HG03469 (cell line): ENCODE data around the gene FHOD3.
"Not testable (repeated sequence)": the region's sequence is repeated elsewhere in the genome, so short reads cannot be mapped to it uniquely, and the experiment has no call there.

Source experiments
- ATAC-seq: cut with Tn5 transposase; IDR thresholded peaks from one replicate; pipeline ENCODE4 v1.9.1; 2021; ENCODE audit warnings: mild to moderate bottlenecking, moderate library complexity, moderate number of reproducible peaks; ENCODE audit not compliant: unreplicated experiment

FHOD3 gene

DNA sequence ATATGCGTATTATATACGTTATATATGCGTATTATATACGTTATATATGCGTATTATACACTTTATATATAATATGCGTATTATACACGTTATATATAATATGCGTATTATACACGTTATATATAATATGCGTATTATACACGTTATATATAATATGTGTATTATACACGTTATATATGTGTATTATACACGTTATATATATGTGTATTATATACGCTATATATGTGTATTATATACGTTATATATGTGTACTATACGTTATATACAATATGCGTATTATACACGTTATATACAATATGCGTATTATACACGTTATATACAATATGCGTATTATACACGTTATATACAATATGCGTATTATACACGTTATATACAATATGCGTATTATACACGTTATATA is 465.5 kb downstream of the FHOD3 start:
- not testable (repeated sequence) for ATAC-seq

DNA sequence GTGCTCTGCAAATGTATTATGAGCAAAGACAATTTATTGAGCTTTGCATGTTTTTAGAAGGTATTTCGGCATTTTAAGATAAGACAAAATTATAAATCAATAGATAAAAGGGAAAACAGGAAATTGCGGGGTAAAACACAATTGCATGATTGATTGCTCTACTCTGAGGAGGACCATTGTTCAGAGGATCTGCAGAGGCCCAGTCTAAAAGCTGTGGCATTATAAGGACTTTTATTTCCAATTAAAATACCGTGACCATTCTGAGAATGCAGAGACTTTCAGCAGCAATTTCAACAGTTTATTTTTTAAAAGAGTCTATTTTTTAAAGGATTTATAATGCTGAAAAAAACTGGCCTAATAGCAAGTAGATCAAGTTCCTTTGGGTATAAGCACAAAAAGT is 469.3 kb downstream of the FHOD3 start:
- ATAC-seq: no peak

DNA sequence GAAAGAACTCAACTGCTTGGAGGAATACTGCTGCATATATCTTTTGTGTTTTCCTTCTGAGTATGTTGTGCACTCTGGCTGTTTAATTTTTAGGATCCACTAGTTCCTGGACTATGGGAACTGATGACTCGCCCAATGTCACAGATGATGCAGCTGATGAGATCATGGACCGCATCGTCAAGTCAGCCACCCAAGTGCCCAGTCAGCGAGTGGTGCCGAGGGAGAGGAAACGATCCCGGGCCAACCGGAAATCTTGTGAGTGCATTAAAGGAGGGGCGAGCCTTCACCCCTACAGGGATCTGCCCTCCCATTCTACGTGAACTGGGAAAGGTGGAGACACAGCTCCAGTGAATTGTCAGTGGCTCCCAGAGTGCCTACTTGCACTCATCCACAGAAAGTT is 471.7 kb downstream of the FHOD3 start:
- no peak for ATAC-seq

DNA sequence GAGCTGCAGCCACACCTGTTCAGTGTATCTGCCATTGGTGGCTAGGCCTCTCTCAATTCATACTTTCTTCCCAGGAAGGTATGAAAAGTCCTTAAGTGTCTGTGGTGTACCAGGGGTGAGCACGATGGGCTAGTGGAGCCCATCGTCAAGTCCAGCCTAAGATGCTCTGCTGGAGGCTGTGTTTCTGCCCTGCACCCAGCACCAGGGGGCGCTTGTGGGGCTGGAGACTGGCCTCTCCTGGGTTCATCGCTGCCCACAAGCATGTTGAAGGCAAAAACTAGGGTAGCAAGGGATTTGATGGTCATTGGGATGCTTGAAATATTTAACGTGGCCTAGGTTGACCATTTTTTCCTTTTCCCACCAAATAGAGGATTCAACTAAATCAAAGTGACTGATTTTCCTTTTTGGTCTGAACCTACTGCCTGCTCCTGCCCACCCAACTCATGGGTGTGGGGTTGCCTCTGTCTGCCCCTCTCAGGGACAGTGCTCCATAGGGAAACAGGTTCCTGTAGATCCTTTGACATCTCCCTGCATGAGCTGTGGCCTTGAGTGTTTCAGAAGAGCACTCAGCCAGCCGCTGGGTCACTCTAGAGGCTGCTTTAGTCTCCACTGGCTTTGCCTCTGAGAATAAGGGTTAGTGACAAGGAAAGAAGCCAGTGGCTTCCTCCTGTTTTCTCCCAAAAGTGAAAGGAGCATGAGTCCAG is 472.2 kb downstream of the FHOD3 start:
- ATAC-seq: no peak

DNA sequence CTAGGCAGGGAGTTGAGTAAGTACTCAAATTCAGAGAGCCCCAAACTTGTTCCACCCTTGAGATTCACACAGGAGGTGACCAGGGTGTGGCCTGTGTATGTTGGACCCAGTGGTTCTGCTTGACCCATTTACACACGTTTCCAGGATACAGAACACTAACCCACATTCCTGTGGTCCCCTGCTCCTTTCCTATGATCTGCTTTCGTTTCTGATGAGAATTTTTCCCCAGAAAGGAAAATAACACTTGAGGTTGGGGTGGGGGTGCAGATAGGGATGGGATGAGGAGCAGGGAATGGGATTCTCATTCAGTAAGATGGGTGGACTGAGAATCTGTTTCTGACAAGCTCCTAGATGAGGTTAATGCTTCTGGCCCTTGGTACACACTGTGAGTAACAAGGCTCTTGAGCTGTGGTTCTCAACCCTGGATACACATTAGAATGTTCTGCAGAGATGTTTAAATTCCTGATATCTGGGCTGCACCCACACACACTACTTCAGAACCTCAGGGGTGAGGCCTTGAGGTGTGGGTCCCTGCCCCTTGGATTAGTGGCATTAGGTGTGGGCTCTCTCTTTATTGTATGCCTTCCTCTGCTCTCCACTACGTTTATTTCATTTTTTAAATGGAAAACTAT is 472.9 kb downstream of the FHOD3 start:
- no peak for ATAC-seq

DNA sequence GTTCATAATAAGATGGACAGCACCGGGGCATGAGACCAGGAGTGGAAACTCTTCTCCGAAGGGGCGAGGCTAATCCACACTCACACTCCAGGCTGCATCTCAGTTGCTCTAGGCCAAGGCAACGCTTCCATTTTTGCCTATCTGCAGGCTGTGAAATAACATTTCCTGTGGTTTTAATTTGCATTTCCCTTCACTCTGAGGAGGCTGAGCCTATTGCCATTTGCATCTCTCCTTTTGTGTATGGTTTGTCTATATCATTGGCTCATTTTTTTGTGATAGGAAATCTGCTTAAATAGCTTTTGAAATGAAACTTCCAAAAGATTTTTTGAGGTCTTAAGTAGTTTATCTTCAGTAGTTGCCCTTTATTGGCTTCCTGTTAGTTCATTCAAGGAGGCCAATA is 473.7 kb downstream of the FHOD3 start:
- no peak for ATAC-seq

DNA sequence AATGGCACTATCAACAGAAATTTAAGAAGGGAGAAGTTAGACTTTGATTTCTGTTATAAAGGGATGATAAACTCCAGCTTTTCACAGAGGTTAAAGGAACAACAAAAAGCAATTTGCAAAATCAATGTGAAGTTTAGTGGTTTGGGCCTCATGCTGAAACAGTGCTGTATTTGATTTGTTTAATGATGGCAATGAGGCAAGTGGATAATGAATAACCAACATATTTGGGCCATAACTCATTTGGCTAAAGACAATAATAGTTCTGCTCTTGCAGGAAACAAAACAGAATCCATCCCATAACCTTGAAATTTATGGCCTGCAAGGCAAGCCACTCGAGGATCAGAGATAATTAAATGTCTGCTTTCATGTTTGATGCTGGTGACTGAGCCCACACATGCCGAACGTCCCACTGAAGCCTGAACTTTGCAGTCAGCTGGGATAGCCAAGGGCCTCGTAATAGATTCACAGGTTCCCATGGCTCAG is 474.8 kb downstream of the FHOD3 start:
- ATAC-seq: no peak

DNA sequence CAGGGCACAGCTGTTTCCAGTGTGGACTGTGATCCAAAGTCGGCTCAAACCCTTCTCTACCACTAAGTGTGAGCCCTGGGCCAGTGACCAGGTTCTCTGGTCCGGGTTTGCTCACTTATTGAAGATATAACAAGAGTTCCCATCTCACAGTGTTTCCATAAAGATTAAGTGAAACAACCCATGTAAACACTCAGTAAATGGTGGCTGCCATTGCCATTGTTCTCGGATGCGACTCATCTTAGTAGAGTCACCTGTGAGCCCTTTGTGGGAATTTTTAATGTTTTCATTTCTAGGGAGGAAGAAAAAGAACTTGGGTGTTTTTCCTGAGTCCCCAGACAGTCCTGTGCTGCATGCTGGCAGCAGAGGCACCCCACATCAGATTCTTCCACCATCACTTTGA is 477.9 kb downstream of the FHOD3 start:
- ATAC-seq: no peak

DNA sequence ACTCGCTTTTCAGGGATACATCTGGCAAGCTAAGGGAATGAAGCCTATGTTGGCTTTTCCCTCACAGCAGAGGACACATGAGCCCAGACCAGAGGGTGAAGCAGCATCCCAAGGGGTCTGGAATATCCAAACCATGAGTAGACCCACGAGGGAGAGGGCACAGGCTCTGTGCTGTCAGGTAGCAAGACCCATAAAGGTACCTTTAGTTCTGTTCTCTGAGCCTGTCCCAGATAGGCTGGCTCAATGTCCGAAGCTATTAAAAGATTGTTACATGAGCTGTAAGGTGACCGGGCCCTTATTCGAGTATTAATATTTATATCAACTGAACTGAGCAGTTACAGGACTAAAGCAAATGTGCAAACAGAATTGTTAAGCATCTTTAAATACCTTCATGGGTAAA is 479.1 kb downstream of the FHOD3 start:
- no peak for ATAC-seq

DNA sequence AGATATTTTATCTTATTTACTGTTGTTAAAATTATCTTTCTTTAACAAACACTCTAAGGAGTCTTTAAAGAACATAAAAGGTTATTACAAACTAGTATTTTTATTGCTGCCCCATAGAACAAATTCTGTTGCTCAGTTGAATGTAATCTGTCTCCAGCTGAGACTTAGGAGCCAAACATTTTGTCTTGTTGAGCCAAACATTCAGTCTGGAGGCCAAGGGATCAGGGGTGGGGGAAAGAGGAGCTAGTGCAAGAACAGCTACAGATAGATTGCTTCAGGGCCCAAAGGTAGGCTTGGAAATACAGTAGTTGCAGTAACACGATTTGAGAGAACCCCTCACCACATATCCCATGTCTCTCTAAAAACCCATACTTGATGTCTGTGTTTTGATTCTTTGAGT is 480.1 kb downstream of the FHOD3 start:
- no peak for ATAC-seq

DNA sequence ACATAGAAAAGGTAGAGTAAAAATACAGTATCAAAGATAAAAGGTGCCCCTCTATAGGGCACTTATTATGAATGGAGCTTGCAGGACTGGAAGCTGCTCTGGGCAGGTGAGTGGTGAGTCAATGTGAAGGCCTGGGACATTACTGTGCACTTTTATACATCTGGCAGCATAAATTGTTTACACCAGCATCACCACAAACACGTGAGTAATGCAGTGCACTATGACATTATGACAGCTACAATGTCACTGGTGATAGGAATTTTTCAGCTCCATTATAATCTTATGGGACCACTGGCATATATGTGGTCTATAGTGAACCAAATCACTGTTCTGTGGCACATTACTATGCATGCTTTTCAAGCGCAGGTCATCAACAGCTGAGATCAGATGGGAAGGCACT is 483.2 kb downstream of the FHOD3 start:
- ATAC-seq: no peak

DNA sequence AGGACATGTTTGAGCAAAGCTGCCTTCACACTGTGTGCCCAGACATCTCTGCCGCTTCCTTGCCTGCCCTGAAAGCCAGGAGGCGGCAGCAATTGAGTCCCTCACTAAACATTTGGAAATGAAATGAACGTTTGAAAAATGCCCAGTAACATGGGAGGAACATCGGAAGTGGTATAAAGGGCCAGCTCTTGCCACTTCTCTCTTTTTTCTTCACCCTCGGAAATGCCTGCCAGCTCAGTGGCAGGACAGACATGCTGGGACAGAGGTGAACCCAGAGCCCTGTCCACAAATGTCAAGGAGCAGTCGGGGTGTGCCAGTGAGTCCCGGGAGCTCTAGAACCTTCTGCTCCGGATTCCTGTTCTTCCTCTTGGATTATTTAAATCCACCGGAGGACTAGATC is 485.2 kb downstream of the FHOD3 start:
- ATAC-seq: no peak

DNA sequence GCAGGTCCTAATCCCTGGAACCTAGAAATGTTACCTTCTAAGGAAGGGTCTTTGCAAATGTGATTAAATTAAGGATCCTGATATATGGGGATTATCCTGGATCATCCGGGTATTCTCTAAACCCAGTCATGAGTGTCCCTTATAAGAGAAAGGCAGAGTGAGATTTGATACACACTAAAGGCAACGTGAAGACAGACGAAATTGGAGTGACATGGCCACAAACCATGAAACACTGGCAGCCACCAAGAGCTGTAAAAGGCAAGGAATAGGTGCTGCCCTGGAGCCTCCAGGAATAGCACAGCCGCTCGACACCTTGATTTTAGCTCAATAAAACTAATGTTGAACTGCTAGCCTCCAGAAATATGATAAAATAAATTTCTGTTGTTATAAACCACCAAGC is 486.3 kb downstream of the FHOD3 start:
- no peak for ATAC-seq

DNA sequence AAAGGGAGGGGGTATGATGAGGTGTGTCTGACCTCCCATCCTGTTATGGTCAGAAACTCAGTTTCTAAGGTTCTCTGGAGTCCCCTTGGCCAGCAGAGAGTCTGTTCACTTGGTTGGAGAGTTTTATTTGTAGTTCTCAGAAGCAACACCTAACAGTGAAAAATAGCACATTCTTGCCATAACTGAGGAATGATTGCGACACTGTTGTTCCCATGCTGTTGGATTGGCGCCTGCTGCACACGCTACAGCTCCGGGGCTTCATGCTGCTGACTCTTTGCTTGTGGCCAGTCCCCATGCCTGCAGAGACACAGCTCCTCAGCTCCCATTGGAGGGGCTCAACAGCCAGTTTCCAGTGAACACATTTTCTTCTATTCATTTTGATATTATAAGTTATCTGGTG is 489.2 kb downstream of the FHOD3 start:
- no peak for ATAC-seq

DNA sequence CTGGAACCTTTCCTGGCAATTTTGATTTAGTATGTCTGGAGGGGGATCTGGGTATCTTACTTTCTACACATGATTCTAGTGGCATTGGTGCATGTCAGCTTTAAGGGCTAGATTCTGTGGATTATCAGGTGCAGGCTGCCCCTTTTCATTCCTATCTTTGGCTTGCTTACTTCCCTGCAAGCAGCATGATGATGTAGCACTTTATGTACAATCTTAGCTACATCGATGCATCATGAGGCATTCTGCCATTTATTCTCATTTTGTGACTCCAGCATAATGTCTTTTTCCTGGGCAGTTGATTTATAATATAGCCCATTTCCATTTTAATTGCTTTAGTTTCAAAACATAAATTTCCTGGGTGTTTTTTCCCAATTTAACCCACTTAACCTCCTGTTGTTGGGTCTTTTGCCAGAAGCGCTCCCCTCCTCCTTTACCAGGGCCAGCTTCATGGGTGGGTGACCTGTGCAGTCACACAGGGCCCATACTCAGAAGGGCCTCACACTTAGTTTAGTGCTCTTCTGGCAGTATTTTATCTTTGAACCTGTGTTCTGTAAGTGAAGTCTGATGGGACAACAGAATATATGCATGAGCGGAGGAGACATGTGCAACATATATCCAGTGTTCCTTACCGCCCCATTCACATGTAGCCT is 495.2 kb downstream of the FHOD3 start:
- no peak for ATAC-seq

DNA sequence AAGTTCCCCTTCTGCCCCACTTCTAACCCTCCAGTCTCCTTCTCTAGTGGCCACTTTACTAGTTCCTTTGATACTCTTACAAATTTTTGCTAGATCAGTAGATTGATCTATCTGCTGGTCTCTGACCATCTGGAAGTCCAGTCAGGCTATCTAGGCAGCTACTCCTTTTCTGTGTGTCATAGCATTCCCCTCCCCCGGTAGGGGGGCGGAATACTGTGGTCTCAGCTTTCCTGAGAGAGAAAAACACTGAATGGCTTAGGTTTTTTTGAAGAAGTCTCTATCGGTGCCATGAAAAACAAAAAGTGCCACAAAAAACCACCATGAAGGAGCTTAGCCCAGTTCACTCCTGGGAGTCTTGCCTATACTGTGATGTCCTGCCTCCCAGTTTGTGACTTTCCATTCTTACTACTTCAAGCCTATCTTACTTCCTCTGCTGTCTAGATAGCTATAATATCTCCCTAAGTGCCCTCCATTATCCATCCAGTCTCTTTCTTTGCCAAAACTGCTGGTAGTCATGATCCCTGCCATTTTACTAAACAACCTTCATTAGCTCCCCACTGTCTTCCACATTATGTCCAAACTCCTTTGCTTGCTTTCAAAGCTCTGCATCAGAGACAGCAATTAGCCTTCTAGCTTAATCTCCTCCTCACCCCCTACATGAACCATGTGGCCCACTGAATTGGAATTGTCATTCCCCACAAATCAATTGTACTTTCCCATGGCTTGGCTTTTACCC is 501.4 kb downstream of the FHOD3 start:
- ATAC-seq: no peak

DNA sequence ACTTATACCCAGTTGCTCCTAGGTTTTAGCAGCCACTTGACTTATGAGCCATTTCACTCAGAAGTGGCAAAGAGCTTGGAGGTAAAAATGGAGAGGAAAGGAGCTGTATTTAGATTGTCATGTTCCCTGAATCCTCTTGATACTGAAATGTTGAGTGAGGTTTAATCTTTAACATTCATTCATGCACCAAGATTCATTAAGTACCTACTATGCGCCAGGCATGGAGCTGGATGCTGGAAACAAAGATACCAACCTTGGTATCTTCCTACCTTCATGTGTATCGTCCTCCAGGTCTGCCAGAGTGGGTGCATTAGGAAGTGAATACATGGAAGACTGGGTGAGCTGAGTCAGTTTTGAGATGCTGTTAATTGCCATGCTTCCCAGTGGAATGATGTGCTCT is 507.6 kb downstream of the FHOD3 start:
- no peak for ATAC-seq

DNA sequence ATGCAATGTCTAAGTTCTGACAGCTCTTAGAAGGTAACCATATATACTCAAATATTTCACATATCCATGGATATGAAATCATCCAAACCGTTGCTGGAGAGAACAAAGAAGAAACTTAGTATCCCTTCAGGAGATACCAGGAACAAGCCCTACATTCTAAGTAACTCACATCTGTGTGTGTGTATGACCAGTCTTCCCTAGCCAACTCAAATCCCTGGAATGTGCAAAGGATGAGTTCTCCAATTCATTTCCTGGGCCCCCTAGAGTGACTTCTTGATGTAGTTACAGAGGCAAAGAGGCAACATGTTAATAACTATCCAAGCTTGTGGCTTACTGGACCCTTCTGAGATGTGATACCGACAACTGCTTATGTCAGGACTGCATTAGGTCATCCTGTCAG is 511.2 kb downstream of the FHOD3 start:
- no peak for ATAC-seq

DNA sequence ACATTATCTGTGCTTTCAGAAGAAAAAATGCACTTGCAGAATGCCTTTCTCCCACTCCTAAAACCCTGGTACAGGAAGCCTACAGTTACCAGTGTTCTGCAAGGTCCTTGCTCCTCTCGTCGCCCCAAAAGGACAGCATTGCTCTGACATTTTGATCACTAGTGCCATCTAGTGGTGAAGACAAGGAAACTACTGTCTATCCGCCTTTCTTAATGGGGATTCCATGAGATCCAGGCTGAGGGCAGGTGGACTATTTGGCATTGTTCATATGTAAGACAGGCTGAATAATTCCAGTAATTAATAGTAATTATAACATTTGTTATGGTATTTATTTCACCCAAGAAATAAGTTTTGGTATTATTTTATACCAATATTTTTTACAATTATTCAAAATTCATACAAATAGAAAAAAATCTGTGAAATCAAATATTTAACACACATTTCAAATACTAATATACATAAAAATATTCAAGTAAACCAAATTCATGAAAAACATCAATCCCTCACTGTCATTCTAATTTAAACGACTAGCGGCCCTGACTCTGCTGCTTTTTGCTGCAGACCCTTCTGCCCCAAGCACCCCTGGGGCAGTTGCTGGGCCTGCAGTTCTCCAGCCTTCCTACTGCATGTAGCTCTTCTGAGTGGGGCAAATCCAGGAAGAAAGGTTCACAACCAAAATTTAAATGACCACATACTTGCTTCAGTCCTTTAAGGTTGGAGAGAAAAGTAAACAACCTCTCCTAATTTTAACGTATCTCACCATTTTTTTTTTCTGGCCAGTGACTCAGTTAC is 512.3 kb downstream of the FHOD3 start:
- peak; percentile 97 for ATAC-seq

DNA sequence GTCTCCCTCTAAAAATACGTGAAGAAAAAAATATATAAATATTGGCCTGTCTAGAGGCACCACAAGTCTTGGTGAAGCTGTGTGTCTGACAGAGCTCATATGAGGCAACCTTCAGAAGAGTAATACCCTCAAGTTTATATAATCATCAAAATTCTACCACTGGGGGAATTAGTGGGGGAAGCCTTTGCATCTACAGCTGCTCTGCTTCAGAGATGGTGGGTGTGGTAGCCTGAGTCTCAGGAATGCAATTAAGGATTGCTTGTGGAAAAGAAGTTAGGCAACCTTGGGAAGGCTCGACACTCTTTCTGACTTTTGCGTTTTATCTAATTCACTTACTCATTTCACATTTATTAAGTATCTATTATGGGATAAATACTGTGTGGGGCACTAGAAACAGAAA is 513.9 kb downstream of the FHOD3 start:
- no peak for ATAC-seq

DNA sequence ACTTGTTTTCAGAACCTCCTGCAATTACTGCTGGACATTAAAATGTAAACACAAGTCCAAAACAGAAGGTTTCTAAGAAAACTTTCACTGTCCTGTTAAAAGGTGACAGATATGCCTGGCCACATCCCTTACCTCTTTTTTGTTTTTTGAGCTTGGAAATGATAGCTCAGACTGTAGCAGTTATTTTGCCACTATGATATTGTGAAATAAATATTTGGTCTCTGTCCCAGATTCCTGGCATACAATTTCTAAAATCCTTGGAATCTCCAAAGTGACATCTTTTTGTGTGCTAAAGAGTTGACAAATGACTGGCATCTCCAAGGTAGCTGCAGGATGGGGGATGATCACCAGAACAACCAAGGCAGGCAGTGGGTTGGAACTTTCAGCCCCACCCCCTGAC is 514.4 kb downstream of the FHOD3 start:
- ATAC-seq: no peak
